Left cardiac atrium (tissue), 4 donors: ENCODE data around the gene GRIK4. TPM values are rescaled to one million over a fixed set of nuclear protein-coding genes. Genes with fewer than 3 reads are reported as not detected.

Experiments used
- ATAC-seq, 2 donors: fragments of 200-7000 bp; cut with Tn5 transposase; one replicate each; pipeline ENCODE4 v1.9.1; 2020; ENCODE audit warnings: mild to moderate bottlenecking in 2 of 2, moderate library complexity in 2 of 2
- DNase-seq: peaks from one replicate; pipeline ENCODE4 v3.0.0-alpha.2; 2020
- intact Hi-C, 2 donors: fragments of 100-400 bp; cut with DNase I; formaldehyde crosslinking; loops; one replicate each; pipeline versions ENCODE4 v1.14.1 to v1.15.1; 2022 to 2023
- total RNA-seq, 2 donors: library from RNA; stranded (reverse); fragmentation: NEBNext Ultra II Directional; extraction: Animal tissue kit (Norgen Biotek cat#: 25700); gene quantifications; one replicate each; pipeline ENCODE4 v1.2.1, GENCODE V29; 2021
- donor health status: DM: no; HTN: yes; CAD: no.
- donor health status: DM: no; HTN: yes; CAD: no; lungs with severe emphysema.
- donor health status: DM: yes; HTN: yes; CAD: no.
- donor health status: Dilated cardiomyopathy.

The GRIK4 gene
- total RNA-seq, 2 donors from 2014 or later: 0.35 to 0.55 TPM

DNA sequence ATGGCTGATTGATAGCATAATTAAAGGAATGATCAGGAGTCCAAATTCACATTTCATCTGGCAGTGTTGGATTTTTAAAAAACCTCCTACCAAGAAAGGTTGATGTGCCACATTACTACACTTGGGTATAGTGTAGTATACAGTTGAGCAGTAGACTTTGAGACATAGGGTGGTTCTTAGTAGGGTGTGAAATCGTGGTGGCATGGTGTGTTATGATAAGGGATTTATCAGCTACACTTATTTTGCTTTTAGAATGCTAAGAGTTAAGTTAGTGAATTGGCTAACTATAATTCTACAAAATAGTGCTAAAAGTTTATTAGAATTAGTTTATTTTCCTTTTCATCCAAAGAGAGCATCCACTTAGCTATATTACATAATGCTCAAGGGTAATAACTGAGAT is 525.5 kb downstream of the GRIK4 start:
- intact Hi-C loops: no loop called here
- DNase-seq (no peak), ATAC-seq (no peak)

Other genes with a start within 250 kb of the GRIK4 start
- gene TLCD5, start 186.4 kb upstream of the GRIK4 start, total RNA-seq: 10 to 100 TPM; 14.1 to 15.6 TPM
- gene ARHGEF12, start 175.3 kb upstream of the GRIK4 start, total RNA-seq: 10 to 100 TPM; 76.4 to 92.3 TPM